MM.1S (cell line): ENCODE results near the gene FBN3.

Experiments used
- EZH2 ChIP-seq: fragments of 300-600 bp; sonication (generic); optimal IDR thresholded peaks from 2 replicates; pipeline ENCODE3; 2017; ENCODE audit warnings: low read depth, mild to moderate bottlenecking, antibody characterized with exemption, low read length, mixed read lengths
- EZH2phosphoT487 ChIP-seq: fragments of 300-600 bp; sonication (generic); IDR thresholded peaks from 2 replicates; pipeline ENCODE4 v1.6.1; 2018; ENCODE audit warnings: antibody characterized with exemption, low read length
- TF ChIP-seq, protein P1 (sequence below): fragments of 300-600 bp; sonication (generic); IDR thresholded peaks from 2 replicates; pipeline ENCODE4 v1.5.1; 2016; ENCODE audit warnings: antibody characterized with exemption, low read length, mixed read lengths

DNA sequence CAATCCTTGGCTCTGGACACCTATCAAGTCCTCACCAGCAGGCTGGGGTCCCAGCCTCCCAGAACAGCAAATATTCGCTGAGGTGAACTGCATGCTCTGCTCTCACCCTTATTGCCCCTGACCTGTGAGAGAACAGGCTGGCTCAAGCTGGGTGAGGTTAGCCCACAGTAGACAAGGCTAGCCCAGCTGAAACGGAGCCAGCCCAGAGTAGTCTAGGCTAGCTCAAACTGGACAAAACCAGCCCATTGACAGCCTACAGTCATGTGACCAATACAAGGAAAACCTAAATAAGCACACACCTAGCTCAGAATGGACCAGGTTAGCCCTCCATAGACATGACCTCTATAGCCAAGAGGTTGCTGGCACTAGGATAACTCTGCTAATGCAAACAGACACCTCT, 58.4 kb downstream of the FBN3 start:
- TF ChIP-seq, protein P1, sequence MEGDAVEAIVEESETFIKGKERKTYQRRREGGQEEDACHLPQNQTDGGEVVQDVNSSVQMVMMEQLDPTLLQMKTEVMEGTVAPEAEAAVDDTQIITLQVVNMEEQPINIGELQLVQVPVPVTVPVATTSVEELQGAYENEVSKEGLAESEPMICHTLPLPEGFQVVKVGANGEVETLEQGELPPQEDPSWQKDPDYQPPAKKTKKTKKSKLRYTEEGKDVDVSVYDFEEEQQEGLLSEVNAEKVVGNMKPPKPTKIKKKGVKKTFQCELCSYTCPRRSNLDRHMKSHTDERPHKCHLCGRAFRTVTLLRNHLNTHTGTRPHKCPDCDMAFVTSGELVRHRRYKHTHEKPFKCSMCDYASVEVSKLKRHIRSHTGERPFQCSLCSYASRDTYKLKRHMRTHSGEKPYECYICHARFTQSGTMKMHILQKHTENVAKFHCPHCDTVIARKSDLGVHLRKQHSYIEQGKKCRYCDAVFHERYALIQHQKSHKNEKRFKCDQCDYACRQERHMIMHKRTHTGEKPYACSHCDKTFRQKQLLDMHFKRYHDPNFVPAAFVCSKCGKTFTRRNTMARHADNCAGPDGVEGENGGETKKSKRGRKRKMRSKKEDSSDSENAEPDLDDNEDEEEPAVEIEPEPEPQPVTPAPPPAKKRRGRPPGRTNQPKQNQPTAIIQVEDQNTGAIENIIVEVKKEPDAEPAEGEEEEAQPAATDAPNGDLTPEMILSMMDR, result no peak
- TF ChIP-seq EZH2, result no peak
- TF ChIP-seq EZH2phosphoT487, result no peak
